Endodermal cell (in vitro differentiated cells): ENCODE measurements around the gene AMER3. TPM values are rescaled to one million over a fixed set of nuclear protein-coding genes. Genes with fewer than 3 reads are reported as not detected.

Experiments
- DNase-seq: peaks from one replicate; pipeline ENCODE4 v3.0.0-alpha.2; 2017
- H3K27ac ChIP-seq: 2 replicates; pipeline ENCODE4 v1.5.1; 2013; ENCODE audit warnings: mild to moderate bottlenecking, low read depth, low read length, moderate library complexity
- H3K27me3 ChIP-seq: 2 replicates; pipeline ENCODE4 v1.6.1; 2013; ENCODE audit warnings: mild to moderate bottlenecking, low read length, moderate library complexity; ENCODE audit not compliant: insufficient read depth, control insufficient read depth, poor library complexity, severe bottlenecking
- H3K36me3 ChIP-seq: 2 replicates; pipeline ENCODE4 v1.7.0; 2013; ENCODE audit warnings: mild to moderate bottlenecking, low read length, moderate library complexity; ENCODE audit not compliant: control insufficient read depth, insufficient read depth
- H3K4me1 ChIP-seq: one replicate; pipeline ENCODE4 v1.7.0; 2013; ENCODE audit warnings: low read length; ENCODE audit not compliant: control insufficient read depth, insufficient read depth
- H3K4me3 ChIP-seq: 2 replicates; pipeline ENCODE4 v1.5.1; 2013; ENCODE audit warnings: mild to moderate bottlenecking, low read length, moderate library complexity
- H3K9ac ChIP-seq: 2 replicates; pipeline ENCODE4 v1.6.1; 2013; ENCODE audit warnings: mild to moderate bottlenecking, low read length, moderate library complexity; ENCODE audit not compliant: poor library complexity, severe bottlenecking; ENCODE audit errors: extremely low read depth
- H3K9me3 ChIP-seq: 2 replicates; pipeline ENCODE4 v1.6.1; 2013; ENCODE audit warnings: mild to moderate bottlenecking, low read length, moderate library complexity; ENCODE audit not compliant: control insufficient read depth
- H3K27ac Mint-ChIP-seq: 2 replicates; pipeline ENCODE4 v1.8.0; 2020; ENCODE audit warnings: mixed read lengths
- H3K27me3 Mint-ChIP-seq: 2 replicates; pipeline ENCODE4 v1.8.0; 2021; ENCODE audit warnings: mild to moderate bottlenecking, mixed read lengths; ENCODE audit not compliant: insufficient read depth
- H3K36me3 Mint-ChIP-seq: 2 replicates; pipeline ENCODE4 v1.8.0; 2020; ENCODE audit warnings: low read depth, mixed read lengths
- H3K4me1 Mint-ChIP-seq: 2 replicates; pipeline ENCODE4 v1.8.0; 2020; ENCODE audit warnings: mixed read lengths
- H3K4me3 Mint-ChIP-seq: 2 replicates; pipeline ENCODE4 v1.8.0; 2020; ENCODE audit warnings: mild to moderate bottlenecking, moderate library complexity, mixed read lengths
- H3K9me3 Mint-ChIP-seq: 2 replicates; pipeline ENCODE4 v1.8.0; 2020; ENCODE audit warnings: mild to moderate bottlenecking, mixed read lengths
- WGBS, 2 experiments: methylation state at CpG; one replicate each; pipeline versions ENCODE4 v1.1.5 to v1.1.7; 2013; ENCODE audit warnings: missing lambda C conversion rate in 2 of 2, mixed read lengths in 1 of 2; ENCODE audit not compliant: insufficient coverage in 1 of 2, insufficient read length in 1 of 2; 5-methylcytosine and 5-hydroxymethylcytosine counted together
- total RNA-seq, 2 donors: library from RNA; stranded (reverse); fragmentation: NEBNext Ultra II Directional in 1 of 2; extraction: Animal tissue kit (Norgen Biotek cat#: 25700) in 1 of 2; gene quantifications; 2 replicates in 1 of 2; 3 replicates in 1 of 2; pipeline ENCODE4 v1.2.1, GENCODE V29; 2021
- TF ChIP-seq, protein P1 (sequence below): fragments of 200-600 bp; sonication (generic); conservative IDR thresholded peaks from 2 replicates; pipeline ENCODE4 v1.5.0; 2021; ENCODE audit warnings: antibody characterized with exemption, mild to moderate bottlenecking

The AMER3 gene
- total RNA-seq, 2 donors from 2014 or later, result 0.91 to 2.3 TPM

DNA sequence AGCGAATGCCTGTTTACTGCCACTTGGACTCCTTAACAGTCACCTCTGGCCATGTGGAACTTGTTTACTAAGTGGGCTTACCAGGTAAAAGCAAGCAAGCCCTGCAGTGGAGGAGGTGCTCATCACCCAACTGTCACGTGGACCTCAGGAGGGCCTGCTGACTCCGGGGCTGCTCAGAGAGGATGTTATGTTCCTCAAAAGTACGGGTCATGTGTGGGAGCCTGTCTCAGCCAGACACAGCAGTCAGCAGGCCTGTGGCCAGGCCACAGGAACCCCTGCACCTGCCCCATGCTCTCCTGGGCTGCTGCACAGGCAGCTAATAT, 36.2 kb downstream of the AMER3 start:
- Histone ChIP-seq H3K9ac (no peak overlapping the region), H3K27ac (no peak overlapping the region), H3K4me1 (no peaks in the 10 kb centered on the region), H3K27me3 (no peaks in the 10 kb centered on the region), H3K36me3 (no peaks in the 10 kb centered on the region), H3K9me3 (no peaks in the 10 kb centered on the region), H3K4me3 (no peak overlapping the region)
- H3K4me1 Mint-ChIP-seq, result peaks cover 3% of the 10 kb centered on the region
- H3K36me3 Mint-ChIP-seq, result no peaks in the 10 kb centered on the region
- peaks cover 3% of the 10 kb centered on the region for H3K27me3 Mint-ChIP-seq
- no peak overlapping the region for H3K4me3 Mint-ChIP-seq
- DNase-seq, result no peak
- TF ChIP-seq, protein P1, sequence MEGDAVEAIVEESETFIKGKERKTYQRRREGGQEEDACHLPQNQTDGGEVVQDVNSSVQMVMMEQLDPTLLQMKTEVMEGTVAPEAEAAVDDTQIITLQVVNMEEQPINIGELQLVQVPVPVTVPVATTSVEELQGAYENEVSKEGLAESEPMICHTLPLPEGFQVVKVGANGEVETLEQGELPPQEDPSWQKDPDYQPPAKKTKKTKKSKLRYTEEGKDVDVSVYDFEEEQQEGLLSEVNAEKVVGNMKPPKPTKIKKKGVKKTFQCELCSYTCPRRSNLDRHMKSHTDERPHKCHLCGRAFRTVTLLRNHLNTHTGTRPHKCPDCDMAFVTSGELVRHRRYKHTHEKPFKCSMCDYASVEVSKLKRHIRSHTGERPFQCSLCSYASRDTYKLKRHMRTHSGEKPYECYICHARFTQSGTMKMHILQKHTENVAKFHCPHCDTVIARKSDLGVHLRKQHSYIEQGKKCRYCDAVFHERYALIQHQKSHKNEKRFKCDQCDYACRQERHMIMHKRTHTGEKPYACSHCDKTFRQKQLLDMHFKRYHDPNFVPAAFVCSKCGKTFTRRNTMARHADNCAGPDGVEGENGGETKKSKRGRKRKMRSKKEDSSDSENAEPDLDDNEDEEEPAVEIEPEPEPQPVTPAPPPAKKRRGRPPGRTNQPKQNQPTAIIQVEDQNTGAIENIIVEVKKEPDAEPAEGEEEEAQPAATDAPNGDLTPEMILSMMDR, result no peak
- H3K27ac Mint-ChIP-seq, result no peak overlapping the region
- WGBS, 2 experiments, result 80 to 89% methylated on average over 3 to 4 of the region's 4 CpGs
- no peaks in the 10 kb centered on the region for H3K9me3 Mint-ChIP-seq

DNA sequence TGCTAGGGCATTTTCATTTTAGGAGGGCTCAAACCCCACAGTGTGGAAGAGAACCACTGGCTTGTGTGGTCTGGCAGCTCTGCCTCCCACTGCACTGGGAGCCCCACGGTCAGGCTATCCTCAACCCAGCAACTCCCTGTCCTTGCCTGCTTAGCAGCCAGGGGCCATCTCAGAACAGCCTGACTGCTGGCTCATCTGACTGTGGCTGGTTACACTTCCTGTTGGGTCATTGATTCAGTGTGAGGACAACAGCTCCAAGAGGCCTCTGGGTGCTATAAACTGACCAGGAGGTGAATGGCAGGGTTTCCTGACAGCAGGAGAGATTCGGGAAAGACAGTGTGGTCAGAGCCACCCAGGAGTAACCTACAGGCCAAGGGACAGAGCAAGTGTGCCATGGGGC, 40.1 kb downstream of the AMER3 start:
- no peak overlapping the region for H3K27ac Mint-ChIP-seq
- no peaks in the 10 kb centered on the region for H3K36me3 Mint-ChIP-seq
- Histone ChIP-seq H3K4me3 (no peak overlapping the region), H3K9ac (no peak overlapping the region), H3K27ac (no peak overlapping the region), H3K4me1 (no peaks in the 10 kb centered on the region), H3K36me3 (no peaks in the 10 kb centered on the region), H3K9me3 (no peaks in the 10 kb centered on the region), H3K27me3 (peaks cover 23% of the 10 kb centered on the region)
- peaks cover 22% of the 10 kb centered on the region for H3K27me3 Mint-ChIP-seq
- no peak overlapping the region for H3K4me3 Mint-ChIP-seq
- TF ChIP-seq, protein P1, result no peak
- peaks cover 7% of the 10 kb centered on the region for H3K4me1 Mint-ChIP-seq
- 80 to 100% methylated on average over 1 to 2 of the region's 2 CpGs for WGBS, 2 experiments
- no peak for DNase-seq
- no peaks in the 10 kb centered on the region for H3K9me3 Mint-ChIP-seq

DNA sequence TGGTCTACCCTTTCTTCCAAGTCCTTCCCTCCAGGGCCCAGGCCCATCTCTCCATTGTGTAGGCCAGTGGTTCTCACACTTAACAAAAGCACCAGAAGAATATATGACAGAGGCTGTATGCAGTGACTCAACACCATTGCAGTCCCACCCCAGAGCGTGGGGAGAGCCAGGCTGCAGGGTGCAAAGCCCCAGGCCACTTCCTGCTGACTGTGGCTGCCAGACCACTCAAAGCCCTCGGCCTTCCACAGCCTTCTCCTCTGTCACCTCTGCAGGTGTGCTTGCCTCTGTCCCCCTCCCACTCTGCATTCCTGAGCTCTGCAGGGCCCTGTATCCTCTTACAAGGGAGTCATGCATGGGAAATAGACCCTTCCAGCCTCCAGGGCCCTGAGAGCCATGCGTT, 41.0 kb downstream of the AMER3 start:
- no peaks in the 10 kb centered on the region for H3K36me3 Mint-ChIP-seq
- no peak overlapping the region for H3K27ac Mint-ChIP-seq
- Histone ChIP-seq H3K36me3 (no peaks in the 10 kb centered on the region), H3K4me3 (no peak overlapping the region), H3K9ac (no peak overlapping the region), H3K4me1 (no peaks in the 10 kb centered on the region), H3K27me3 (peaks cover 28% of the 10 kb centered on the region), H3K27ac (no peak overlapping the region), H3K9me3 (no peaks in the 10 kb centered on the region)
- peaks cover 7% of the 10 kb centered on the region for H3K4me1 Mint-ChIP-seq
- no peak overlapping the region for H3K4me3 Mint-ChIP-seq
- WGBS, 2 experiments, result 17 to 70% methylated on average over 1 to 3 of the region's 3 CpGs
- H3K27me3 Mint-ChIP-seq, result peaks cover 23% of the 10 kb centered on the region
- TF ChIP-seq, protein P1, result no peak
- peak; percentile 85 for DNase-seq
- H3K9me3 Mint-ChIP-seq, result no peaks in the 10 kb centered on the region
